Activated CD8-positive, alpha-beta memory T cell treated with anti-CD3 and anti-CD28 coated beads for 24 hours (primary cell): ENCODE measurements around the gene CNKSR1.

Experiments used
- DNase-seq: peaks from one replicate; pipeline ENCODE4 v3.0.0-alpha.2; 2020

Gene CNKSR1

GRCh38 chr1:26233903-26234643 lies 56.8 kb downstream of the CNKSR1 start, which contains the start of gene CEP85:
TSS of gene CEP85 (plus strand) at chr1:26234200. CDS start at chr1:26239784, 5,584 bp downstream.
- DNase-seq, result peak; percentile 98

GRCh38 chr1:26234644-26235370 lies 57.5 kb downstream of the CNKSR1 start:
- no peak for DNase-seq

DNA sequence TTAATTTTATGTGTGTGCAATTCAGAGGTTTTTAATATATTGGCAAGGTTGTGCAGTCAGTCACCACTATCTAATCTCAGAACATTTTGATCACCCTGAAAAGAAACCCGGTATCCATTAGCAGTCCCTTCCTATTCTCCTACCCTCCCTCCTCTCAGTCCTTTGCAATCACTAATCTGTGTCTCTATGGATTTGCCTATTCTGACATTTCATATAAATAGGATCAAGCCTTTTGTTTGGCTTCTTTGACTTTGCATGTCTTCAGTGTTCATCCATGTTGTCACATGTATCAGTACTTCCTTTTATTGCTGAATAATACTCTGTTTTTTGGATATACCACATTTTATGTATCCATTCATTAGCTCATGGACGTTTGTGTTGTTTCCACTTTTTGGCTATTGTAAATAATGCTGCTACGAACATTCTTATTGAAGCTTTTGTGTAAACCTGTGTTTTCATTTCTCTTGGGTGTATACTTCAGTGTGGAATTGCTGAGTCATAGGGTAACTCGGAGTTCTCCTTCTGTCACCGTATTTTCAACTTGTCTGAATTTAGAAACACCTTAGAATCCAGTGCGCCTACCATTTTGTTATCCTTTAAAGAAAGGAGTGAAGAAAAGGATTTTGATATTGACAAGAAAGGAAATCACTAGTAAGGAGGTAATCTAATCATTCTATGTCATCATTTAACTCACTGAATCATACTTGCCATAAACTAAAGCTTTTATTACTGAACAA lies 60.1 kb downstream of the CNKSR1 start:
- DNase-seq, result no peak
